H1 (cell line): ENCODE measurements around the gene XIRP1. TPM values are rescaled to one million over a fixed set of nuclear protein-coding genes. Genes with fewer than 3 reads are reported as not detected.

ENCODE experiments used
- E2F6 ChIP-seq: IDR thresholded peaks from 2 replicates; pipeline ENCODE4 v1.6.1; 2012; ENCODE audit warnings: inconsistent platforms
- GTF2F1 ChIP-seq: IDR thresholded peaks from 2 replicates; pipeline ENCODE4 v1.6.1; 2012; ENCODE audit warnings: low read depth, low read length, improper control_type of control experiment, borderline replicate concordance
- SIN3A ChIP-seq, 2 experiments: IDR thresholded peaks in 1 of 2; conservative IDR thresholded peaks in 1 of 2; 2 replicates each; pipeline ENCODE4 v1.6.1; 2011 to 2012; ENCODE audit warnings: low read length in 2 of 2, improper control_type of control experiment in 1 of 2, low read depth in 1 of 2, mild to moderate bottlenecking in 1 of 2
- polyA plus RNA-seq, 7 experiments: library from polyadenylated mRNA; depleted of rRNA in 3 of 7; stranded (reverse) in 5 of 7; unstranded in 2 of 7; fragments of >200 nt in 5 of 7; fragments of 200-250 nt in 2 of 7; gene quantifications; 1 replicate in 5 of 7; 2 replicates in 1 of 7; 4 replicates in 1 of 7; pipeline versions ENCODE4 v1.2.1 to v1.2.3, GENCODE V29; 2011 to 2013; ENCODE audit warnings: missing spikeins in 2 of 7, mixed read lengths in 2 of 7
- total RNA-seq: library from RNA; stranded (reverse); fragmentation: NEBNext Ultra II Directional; extraction: Animal tissue kit (Norgen Biotek cat#: 25700); gene quantifications from 2 replicates; pipeline ENCODE4 v1.2.1, GENCODE V29; 2021

XIRP1 gene
- total and polyA plus RNA-seq, 2 of the 8 experiments (the other 6 are each of a cell fraction or from before 2014, with no cell fraction given), result not detected

DNA sequence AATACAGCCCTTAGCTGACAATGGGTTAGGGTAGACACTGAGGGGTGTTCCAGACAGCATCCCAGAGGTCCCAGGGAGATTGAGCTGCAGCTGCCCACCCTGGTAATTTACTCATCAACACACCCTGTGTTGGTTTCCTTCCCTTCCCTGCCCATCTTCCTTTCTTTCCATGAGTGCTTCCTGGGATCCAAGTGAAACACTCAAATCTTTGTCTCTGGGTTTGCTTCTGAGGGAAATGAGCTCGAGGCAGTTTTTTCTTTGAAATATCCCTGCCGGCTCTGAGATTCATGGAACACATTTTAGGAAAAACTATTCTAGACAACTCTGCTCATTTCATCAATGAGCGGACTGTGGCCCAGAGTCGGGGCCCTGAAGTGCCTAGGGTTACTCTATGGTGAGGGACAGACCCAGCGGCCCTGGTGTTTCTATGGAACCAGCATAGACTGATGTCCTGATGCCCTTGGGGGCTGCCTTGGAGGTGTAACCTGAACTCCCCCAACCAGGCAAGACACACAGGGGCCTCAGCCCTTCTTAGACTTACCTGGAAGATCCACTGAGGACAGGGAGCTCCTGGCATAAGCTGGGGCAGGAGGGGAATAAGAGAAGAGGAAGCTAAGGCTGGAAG is 24.1 kb downstream of the XIRP1 start (continued):
- no peak for TF ChIP-seq SIN3A (conservative IDR thresholded peaks at IDR 0.05 in 1 of 2, IDR thresholded peaks at IDR 0.05 in 1 of 2; ENCODE audit: low read depth in 1 of 2, low read length in 2 of 2)
- no peak for TF ChIP-seq E2F6
- TF ChIP-seq GTF2F1, result no peak
- TF ChIP-seq, all 59 proteins: peak for 0
